ENCODE measurements around the gene NUTM2F. TPM values are rescaled to one million over a fixed set of nuclear protein-coding genes. Genes with fewer than 3 reads are reported as not detected.

Gene NUTM2F
- total and polyA plus RNA-seq, 2 of the 13 experiments (the other 11 are each of a cell fraction or from before 2014, with no cell fraction given): 0.09 TPM; not detected in 1

DNA sequence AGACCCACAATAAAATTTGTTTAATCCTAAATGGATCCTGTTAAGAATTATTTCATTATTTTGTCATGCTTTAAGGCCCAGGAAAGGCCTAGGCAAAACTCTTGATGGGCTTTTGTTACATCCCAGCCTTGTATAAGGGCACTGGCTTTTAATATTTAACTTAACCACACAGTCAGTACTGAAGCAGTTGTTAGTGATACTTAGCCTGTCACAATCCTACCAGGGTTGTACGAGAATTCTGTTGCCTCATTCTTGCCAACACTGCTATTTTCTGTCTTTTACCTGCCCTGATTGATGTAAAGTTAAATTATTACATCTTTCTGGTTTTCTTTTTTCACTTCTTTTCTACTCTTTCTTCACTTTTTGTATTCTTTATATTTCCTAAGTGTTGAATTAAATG is 58.4 kb downstream of the NUTM2F start:
- Histone ChIP-seq H3K4me1 (ENCODE audit: insufficient read depth, low read length) (peaks cover 47% of the 10 kb centered on the region), H3K27me3 (ENCODE audit: control insufficient read depth in 1 of 2, insufficient read depth in 2 of 2, low read length in 2 of 2) (no peaks in the 10 kb centered on the region), H3K9me3 (ENCODE audit: low read length) (no peaks in the 10 kb centered on the region), H3K4me3 (replicated peaks in 1 of 3; ENCODE audit: insufficient read depth in 1 of 3, low read depth in 2 of 3, low read length in 3 of 3) (peak overlapping the region; percentile 33 to 65 (median 60); a peak in 5 of 6 replicates), H3K36me3 (replicated peaks in 1 of 2; ENCODE audit: control insufficient read depth in 1 of 2, insufficient read depth in 2 of 2, low read length in 2 of 2) (no peaks in the 10 kb centered on the region), H3K79me2 (ENCODE audit: insufficient read depth, low read length) (peaks cover 12% of the 10 kb centered on the region), H3K4me2 (ENCODE audit: low read depth, low read length) (peak overlapping the region; percentile 70), H3K9ac (ENCODE audit: insufficient read depth, low read depth, low read length) (peak overlapping the region; percentile 47; the same call in 1 of the 2 replicates), H2AFZ (ENCODE audit: low read length) (no peak overlapping the region), H3K27ac (ENCODE audit: extremely low read length, insufficient read depth, low read length) (peak overlapping the region; percentile 66), H4K20me1 (ENCODE audit: insufficient read depth, low read length) (no peaks in the 10 kb centered on the region)
- ChIA-PET POLR2A (interaction anchor here (1.1 kb wide), 1 partner anchor 9 kb away, joined by 4 read pairs; no protein-coding TSS in a partner anchor), CTCF (ENCODE audit: low intra/inter-chr PET ratio, low total read pairs) (no interaction called here)
- peak; percentile 60 for DNase-seq (ENCODE audit: low spot score)
- in situ Hi-C loops (cut with HindIII; ENCODE audit: extremely low pct_ligation_motif_present, low pct_unique_long_range_greater_than_20kb) (no loop called here), intact Hi-C loops (cut with micrococcal nuclease; ENCODE audit: unreplicated experiment) (no loop called here)
- ATAC-seq: peak; percentile 88
- FAIRE-seq: peak; percentile 8
- BruUV-seq (replicated peaks): no TSS peak
- 4% methylated on average over 1 of the region's 1 CpG for WGBS (ENCODE audit: low lambda C conversion rate)
- TF ChIP-seq, protein P1, sequence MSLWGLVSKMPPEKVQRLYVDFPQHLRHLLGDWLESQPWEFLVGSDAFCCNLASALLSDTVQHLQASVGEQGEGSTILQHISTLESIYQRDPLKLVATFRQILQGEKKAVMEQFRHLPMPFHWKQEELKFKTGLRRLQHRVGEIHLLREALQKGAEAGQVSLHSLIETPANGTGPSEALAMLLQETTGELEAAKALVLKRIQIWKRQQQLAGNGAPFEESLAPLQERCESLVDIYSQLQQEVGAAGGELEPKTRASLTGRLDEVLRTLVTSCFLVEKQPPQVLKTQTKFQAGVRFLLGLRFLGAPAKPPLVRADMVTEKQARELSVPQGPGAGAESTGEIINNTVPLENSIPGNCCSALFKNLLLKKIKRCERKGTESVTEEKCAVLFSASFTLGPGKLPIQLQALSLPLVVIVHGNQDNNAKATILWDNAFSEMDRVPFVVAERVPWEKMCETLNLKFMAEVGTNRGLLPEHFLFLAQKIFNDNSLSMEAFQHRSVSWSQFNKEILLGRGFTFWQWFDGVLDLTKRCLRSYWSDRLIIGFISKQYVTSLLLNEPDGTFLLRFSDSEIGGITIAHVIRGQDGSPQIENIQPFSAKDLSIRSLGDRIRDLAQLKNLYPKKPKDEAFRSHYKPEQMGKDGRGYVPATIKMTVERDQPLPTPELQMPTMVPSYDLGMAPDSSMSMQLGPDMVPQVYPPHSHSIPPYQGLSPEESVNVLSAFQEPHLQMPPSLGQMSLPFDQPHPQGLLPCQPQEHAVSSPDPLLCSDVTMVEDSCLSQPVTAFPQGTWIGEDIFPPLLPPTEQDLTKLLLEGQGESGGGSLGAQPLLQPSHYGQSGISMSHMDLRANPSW (CRISPR knock-in tag; IDR thresholded peaks at IDR 0.05; ENCODE audit: borderline replicate concordance): 0 out of 2 replicates have a peak, but pooled peaks have one; percentile 33
- peak; percentile 69; the same call in 1 of the 2 replicates for TF ChIP-seq ZSCAN21 (CRISPR knock-in tag; IDR thresholded peaks at IDR 0.05; ENCODE audit: borderline replicate concordance)
- TF ChIP-seq, protein P2, sequence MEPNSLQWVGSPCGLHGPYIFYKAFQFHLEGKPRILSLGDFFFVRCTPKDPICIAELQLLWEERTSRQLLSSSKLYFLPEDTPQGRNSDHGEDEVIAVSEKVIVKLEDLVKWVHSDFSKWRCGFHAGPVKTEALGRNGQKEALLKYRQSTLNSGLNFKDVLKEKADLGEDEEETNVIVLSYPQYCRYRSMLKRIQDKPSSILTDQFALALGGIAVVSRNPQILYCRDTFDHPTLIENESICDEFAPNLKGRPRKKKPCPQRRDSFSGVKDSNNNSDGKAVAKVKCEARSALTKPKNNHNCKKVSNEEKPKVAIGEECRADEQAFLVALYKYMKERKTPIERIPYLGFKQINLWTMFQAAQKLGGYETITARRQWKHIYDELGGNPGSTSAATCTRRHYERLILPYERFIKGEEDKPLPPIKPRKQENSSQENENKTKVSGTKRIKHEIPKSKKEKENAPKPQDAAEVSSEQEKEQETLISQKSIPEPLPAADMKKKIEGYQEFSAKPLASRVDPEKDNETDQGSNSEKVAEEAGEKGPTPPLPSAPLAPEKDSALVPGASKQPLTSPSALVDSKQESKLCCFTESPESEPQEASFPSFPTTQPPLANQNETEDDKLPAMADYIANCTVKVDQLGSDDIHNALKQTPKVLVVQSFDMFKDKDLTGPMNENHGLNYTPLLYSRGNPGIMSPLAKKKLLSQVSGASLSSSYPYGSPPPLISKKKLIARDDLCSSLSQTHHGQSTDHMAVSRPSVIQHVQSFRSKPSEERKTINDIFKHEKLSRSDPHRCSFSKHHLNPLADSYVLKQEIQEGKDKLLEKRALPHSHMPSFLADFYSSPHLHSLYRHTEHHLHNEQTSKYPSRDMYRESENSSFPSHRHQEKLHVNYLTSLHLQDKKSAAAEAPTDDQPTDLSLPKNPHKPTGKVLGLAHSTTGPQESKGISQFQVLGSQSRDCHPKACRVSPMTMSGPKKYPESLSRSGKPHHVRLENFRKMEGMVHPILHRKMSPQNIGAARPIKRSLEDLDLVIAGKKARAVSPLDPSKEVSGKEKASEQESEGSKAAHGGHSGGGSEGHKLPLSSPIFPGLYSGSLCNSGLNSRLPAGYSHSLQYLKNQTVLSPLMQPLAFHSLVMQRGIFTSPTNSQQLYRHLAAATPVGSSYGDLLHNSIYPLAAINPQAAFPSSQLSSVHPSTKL (CRISPR knock-in tag; IDR thresholded peaks at IDR 0.05): 0 out of 2 replicates have a peak, but pooled peaks have one; percentile 27
- TF ChIP-seq, protein P3, sequence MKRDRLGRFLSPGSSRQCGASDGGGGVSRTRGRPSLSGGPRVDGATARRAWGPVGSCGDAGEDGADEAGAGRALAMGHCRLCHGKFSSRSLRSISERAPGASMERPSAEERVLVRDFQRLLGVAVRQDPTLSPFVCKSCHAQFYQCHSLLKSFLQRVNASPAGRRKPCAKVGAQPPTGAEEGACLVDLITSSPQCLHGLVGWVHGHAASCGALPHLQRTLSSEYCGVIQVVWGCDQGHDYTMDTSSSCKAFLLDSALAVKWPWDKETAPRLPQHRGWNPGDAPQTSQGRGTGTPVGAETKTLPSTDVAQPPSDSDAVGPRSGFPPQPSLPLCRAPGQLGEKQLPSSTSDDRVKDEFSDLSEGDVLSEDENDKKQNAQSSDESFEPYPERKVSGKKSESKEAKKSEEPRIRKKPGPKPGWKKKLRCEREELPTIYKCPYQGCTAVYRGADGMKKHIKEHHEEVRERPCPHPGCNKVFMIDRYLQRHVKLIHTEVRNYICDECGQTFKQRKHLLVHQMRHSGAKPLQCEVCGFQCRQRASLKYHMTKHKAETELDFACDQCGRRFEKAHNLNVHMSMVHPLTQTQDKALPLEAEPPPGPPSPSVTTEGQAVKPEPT (CRISPR knock-in tag; IDR thresholded peaks at IDR 0.05; ENCODE audit: low read depth): no peak
- peak; percentile 44; the same call in 1 of the 2 replicates for TF ChIP-seq GATAD2A (CRISPR knock-in tag; IDR thresholded peaks at IDR 0.05)
- TF ChIP-seq, protein P4, sequence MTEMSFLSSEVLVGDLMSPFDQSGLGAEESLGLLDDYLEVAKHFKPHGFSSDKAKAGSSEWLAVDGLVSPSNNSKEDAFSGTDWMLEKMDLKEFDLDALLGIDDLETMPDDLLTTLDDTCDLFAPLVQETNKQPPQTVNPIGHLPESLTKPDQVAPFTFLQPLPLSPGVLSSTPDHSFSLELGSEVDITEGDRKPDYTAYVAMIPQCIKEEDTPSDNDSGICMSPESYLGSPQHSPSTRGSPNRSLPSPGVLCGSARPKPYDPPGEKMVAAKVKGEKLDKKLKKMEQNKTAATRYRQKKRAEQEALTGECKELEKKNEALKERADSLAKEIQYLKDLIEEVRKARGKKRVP (CRISPR knock-in tag; IDR thresholded peaks at IDR 0.05): no peak
- TF ChIP-seq, protein P5, sequence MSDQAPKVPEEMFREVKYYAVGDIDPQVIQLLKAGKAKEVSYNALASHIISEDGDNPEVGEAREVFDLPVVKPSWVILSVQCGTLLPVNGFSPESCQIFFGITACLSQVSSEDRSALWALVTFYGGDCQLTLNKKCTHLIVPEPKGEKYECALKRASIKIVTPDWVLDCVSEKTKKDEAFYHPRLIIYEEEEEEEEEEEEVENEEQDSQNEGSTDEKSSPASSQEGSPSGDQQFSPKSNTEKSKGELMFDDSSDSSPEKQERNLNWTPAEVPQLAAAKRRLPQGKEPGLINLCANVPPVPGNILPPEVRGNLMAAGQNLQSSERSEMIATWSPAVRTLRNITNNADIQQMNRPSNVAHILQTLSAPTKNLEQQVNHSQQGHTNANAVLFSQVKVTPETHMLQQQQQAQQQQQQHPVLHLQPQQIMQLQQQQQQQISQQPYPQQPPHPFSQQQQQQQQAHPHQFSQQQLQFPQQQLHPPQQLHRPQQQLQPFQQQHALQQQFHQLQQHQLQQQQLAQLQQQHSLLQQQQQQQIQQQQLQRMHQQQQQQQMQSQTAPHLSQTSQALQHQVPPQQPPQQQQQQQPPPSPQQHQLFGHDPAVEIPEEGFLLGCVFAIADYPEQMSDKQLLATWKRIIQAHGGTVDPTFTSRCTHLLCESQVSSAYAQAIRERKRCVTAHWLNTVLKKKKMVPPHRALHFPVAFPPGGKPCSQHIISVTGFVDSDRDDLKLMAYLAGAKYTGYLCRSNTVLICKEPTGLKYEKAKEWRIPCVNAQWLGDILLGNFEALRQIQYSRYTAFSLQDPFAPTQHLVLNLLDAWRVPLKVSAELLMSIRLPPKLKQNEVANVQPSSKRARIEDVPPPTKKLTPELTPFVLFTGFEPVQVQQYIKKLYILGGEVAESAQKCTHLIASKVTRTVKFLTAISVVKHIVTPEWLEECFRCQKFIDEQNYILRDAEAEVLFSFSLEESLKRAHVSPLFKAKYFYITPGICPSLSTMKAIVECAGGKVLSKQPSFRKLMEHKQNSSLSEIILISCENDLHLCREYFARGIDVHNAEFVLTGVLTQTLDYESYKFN (CRISPR knock-in tag; conservative IDR thresholded peaks at IDR 0.05): peak; percentile 40; the same call in 1 of the 2 replicates
- TF ChIP-seq SAP130 (CRISPR knock-in tag; IDR thresholded peaks at IDR 0.05; ENCODE audit: low read depth): peak; percentile 33; the same call in 1 of the 2 replicates
- 0 out of 2 replicates have a peak, but pooled peaks have one; percentile 13 for TF ChIP-seq KDM6A (CRISPR knock-in tag; IDR thresholded peaks at IDR 0.05; ENCODE audit: low read depth)

Measured in HepG2 (cell line).